ENCODE data around the gene RPL38.

Gene RPL38

GRCh38 chr17:74230896-74231295, 27.4 kb downstream of the RPL38 start:
- FAIRE-seq (no peak), DNase-seq (ENCODE audit: insufficient read length, low spot score) (no peak)
- TF ChIP-seq SPI1 (IDR thresholded peaks at IDR 0.05; ENCODE audit: low read depth, low read length) (no peak), TAF1 (IDR thresholded peaks at IDR 0.05; ENCODE audit: low read depth, low read length) (no peak), PAX5 (IDR thresholded peaks at IDR 0.05; ENCODE audit: insufficient read depth, low read length, severe bottlenecking) (no peak)

GRCh38 chr17:74231928-74232907, 28.7 kb downstream of the RPL38 start:
- FAIRE-seq (no peak), DNase-seq (ENCODE audit: insufficient read length, low spot score) (no peak)
- TF ChIP-seq PAX5 (IDR thresholded peaks at IDR 0.05; ENCODE audit: insufficient read depth, low read length, severe bottlenecking) (no peak), POLR2AphosphoS5 (IDR thresholded peaks at IDR 0.05; ENCODE audit: low read depth, low read length) (no peak), SPI1 (IDR thresholded peaks at IDR 0.05; ENCODE audit: low read depth, low read length) (no peak)

- no peak for TF ChIP-seq POLR2AphosphoS5 (IDR thresholded peaks at IDR 0.05; ENCODE audit: low read depth, low read length)
- TF ChIP-seq POU2F2 (IDR thresholded peaks at IDR 0.05; ENCODE audit: low read depth, low read length), result no peak
- TF ChIP-seq TAF1 (IDR thresholded peaks at IDR 0.05; ENCODE audit: low read depth, low read length), result no peak
- TF ChIP-seq POLR2A (IDR thresholded peaks at IDR 0.05; ENCODE audit: low read depth, low read length), result no peak
- TF ChIP-seq SPI1 (IDR thresholded peaks at IDR 0.05; ENCODE audit: low read depth, low read length), result no peak
- TF ChIP-seq PAX5 (IDR thresholded peaks at IDR 0.05; ENCODE audit: insufficient read depth, low read length, severe bottlenecking), result peak; percentile 45
- no peak for DNase-seq (ENCODE audit: insufficient read length, low spot score)
- FAIRE-seq, result no peak
Measured at GRCh38 chr17:74233937-74234336, 30.5 kb downstream of the RPL38 start.

- no peak for TF ChIP-seq POLR2A (IDR thresholded peaks at IDR 0.05; ENCODE audit: low read depth, low read length)
- TF ChIP-seq PAX5 (IDR thresholded peaks at IDR 0.05; ENCODE audit: insufficient read depth, low read length, severe bottlenecking), result no peak
- TF ChIP-seq SPI1 (IDR thresholded peaks at IDR 0.05; ENCODE audit: low read depth, low read length), result no peak
- no peak for TF ChIP-seq POU2F2 (IDR thresholded peaks at IDR 0.05; ENCODE audit: low read depth, low read length)
- no peak for DNase-seq (ENCODE audit: insufficient read length, low spot score)
- no peak for FAIRE-seq
Measured at GRCh38 chr17:74234486-74234885, 31.0 kb downstream of the RPL38 start.

- TF ChIP-seq SPI1 (IDR thresholded peaks at IDR 0.05; ENCODE audit: low read depth, low read length), result no peak
- no peak for TF ChIP-seq POU2F2 (IDR thresholded peaks at IDR 0.05; ENCODE audit: low read depth, low read length)
- no peak for TF ChIP-seq POLR2AphosphoS5 (IDR thresholded peaks at IDR 0.05; ENCODE audit: low read depth, low read length)
- no peak for TF ChIP-seq POLR2A (IDR thresholded peaks at IDR 0.05; ENCODE audit: low read depth, low read length)
- TF ChIP-seq PAX5 (IDR thresholded peaks at IDR 0.05; ENCODE audit: insufficient read depth, low read length, severe bottlenecking), result no peak
- DNase-seq (ENCODE audit: insufficient read length, low spot score) (no peak), FAIRE-seq (peak; percentile 66)
Measured at GRCh38 chr17:74235040-74235581, 31.6 kb downstream of the RPL38 start.

GRCh38 chr17:74235911-74236371, 32.5 kb downstream of the RPL38 start:
- FAIRE-seq, result no peak
- TF ChIP-seq TAF1 (IDR thresholded peaks at IDR 0.05; ENCODE audit: low read depth, low read length), result no peak
- no peak for TF ChIP-seq SPI1 (IDR thresholded peaks at IDR 0.05; ENCODE audit: low read depth, low read length)
- no peak for TF ChIP-seq POLR2AphosphoS5 (IDR thresholded peaks at IDR 0.05; ENCODE audit: low read depth, low read length)
- TF ChIP-seq POLR2A (IDR thresholded peaks at IDR 0.05; ENCODE audit: low read depth, low read length), result no peak
- TF ChIP-seq POU2F2 (IDR thresholded peaks at IDR 0.05; ENCODE audit: low read depth, low read length), result no peak
- no peak for TF ChIP-seq PAX5 (IDR thresholded peaks at IDR 0.05; ENCODE audit: insufficient read depth, low read length, severe bottlenecking)
- DNase-seq (ENCODE audit: insufficient read length, low spot score), result no peak

GRCh38 chr17:74237321-74237720, 33.8 kb downstream of the RPL38 start:
- no peak for DNase-seq (ENCODE audit: insufficient read length, low spot score)
- TF ChIP-seq TAF1 (IDR thresholded peaks at IDR 0.05; ENCODE audit: low read depth, low read length) (no peak), PAX5 (IDR thresholded peaks at IDR 0.05; ENCODE audit: insufficient read depth, low read length, severe bottlenecking) (no peak)
- no peak for FAIRE-seq

- no peak for TF ChIP-seq POLR2AphosphoS5 (IDR thresholded peaks at IDR 0.05; ENCODE audit: low read depth, low read length)
- TF ChIP-seq TAF1 (IDR thresholded peaks at IDR 0.05; ENCODE audit: low read depth, low read length), result no peak
- no peak for TF ChIP-seq POU2F2 (IDR thresholded peaks at IDR 0.05; ENCODE audit: low read depth, low read length)
- TF ChIP-seq PAX5 (IDR thresholded peaks at IDR 0.05; ENCODE audit: insufficient read depth, low read length, severe bottlenecking), result no peak
- no peak for TF ChIP-seq SPI1 (IDR thresholded peaks at IDR 0.05; ENCODE audit: low read depth, low read length)
- TF ChIP-seq POLR2A (IDR thresholded peaks at IDR 0.05; ENCODE audit: low read depth, low read length), result no peak
- DNase-seq (ENCODE audit: insufficient read length, low spot score) (no peak), FAIRE-seq (no peak)
Measured at GRCh38 chr17:74239172-74239571, 35.7 kb downstream of the RPL38 start.

- DNase-seq (ENCODE audit: insufficient read length, low spot score) (no peak), FAIRE-seq (no peak)
- TF ChIP-seq SPI1 (IDR thresholded peaks at IDR 0.05; ENCODE audit: low read depth, low read length) (no peak), POLR2AphosphoS5 (IDR thresholded peaks at IDR 0.05; ENCODE audit: low read depth, low read length) (no peak), POLR2A (IDR thresholded peaks at IDR 0.05; ENCODE audit: low read depth, low read length) (no peak), PAX5 (IDR thresholded peaks at IDR 0.05; ENCODE audit: insufficient read depth, low read length, severe bottlenecking) (no peak), TAF1 (IDR thresholded peaks at IDR 0.05; ENCODE audit: low read depth, low read length) (no peak), POU2F2 (IDR thresholded peaks at IDR 0.05; ENCODE audit: low read depth, low read length) (no peak)
Measured at GRCh38 chr17:74240618-74241205, 37.2 kb downstream of the RPL38 start.
